Endothelial cell of umbilical vein (primary cell): ENCODE data around the gene EVPLL. TPM values are rescaled to one million over a fixed set of nuclear protein-coding genes. Genes with fewer than 3 reads are reported as not detected.
"Not testable (repeated sequence)": the region's sequence is repeated elsewhere in the genome, so short reads cannot be mapped to it uniquely, and the experiment has no call there.

Experiments
- BruUV-seq: library from RNA; stranded (reverse); fragments of 400-500 nt; replicated peaks from 2 replicates; lab custom pipeline; 2021; lab: Mats Ljungman, UMichigan
- CTCF ChIA-PET: fragments of 300-600, 350-600 bp; sonication (Branson Sonifier 250); formaldehyde crosslinking; loops from one replicate; lab custom pipeline; 2021; ENCODE audit warnings: antibody characterized with exemption, inconsistent platforms; lab: Charles Lee
- POLR2A ChIA-PET: fragments of 300-600, 350-600 bp; sonication (Branson Sonifier 250); formaldehyde crosslinking; loops from one replicate; lab custom pipeline; 2021; ENCODE audit warnings: antibody characterized with exemption, inconsistent platforms; lab: Charles Lee
- DNase-seq: peaks from one replicate; pipeline ENCODE4 v3.0.0-alpha.2; 2011; ENCODE audit warnings: low read depth, low spot score
- FAIRE-seq: peaks from 2 replicates; lab custom pipeline; 2011; peaks lifted over from hg19 to GRCh38; lab: Jason Lieb, UNC
- H2AFZ ChIP-seq: 2 replicates; pipeline ENCODE4 v1.6.0; 2012; ENCODE audit warnings: low read depth, low read length, control low read depth, inconsistent platforms
- H3K27ac ChIP-seq: 2 replicates; pipeline ENCODE4 v1.5.1; 2011; ENCODE audit warnings: low read depth, mild to moderate bottlenecking, control low read depth, low read length, moderate library complexity; ENCODE audit not compliant: insufficient read depth
- H3K27me3 ChIP-seq, 2 experiments: 2 replicates each; pipeline versions ENCODE4 v1.6.0 to v1.6.1; 2011; ENCODE audit warnings: low read length in 2 of 2, mixed read lengths in 1 of 2; ENCODE audit not compliant: control insufficient read depth in 2 of 2, insufficient read depth in 2 of 2
- H3K36me3 ChIP-seq, 2 experiments: 2 replicates in 1 of 2; 3 replicates in 1 of 2; pipeline ENCODE4 v1.5.1; 2011; ENCODE audit warnings: low read length in 2 of 2, mild to moderate bottlenecking in 1 of 2, moderate library complexity in 1 of 2; ENCODE audit not compliant: control insufficient read depth in 2 of 2, insufficient read depth in 2 of 2; ENCODE audit errors: extremely low read depth in 1 of 2
- H3K4me1 ChIP-seq: 3 replicates; pipeline ENCODE4 v1.5.1; 2011; ENCODE audit warnings: mild to moderate bottlenecking, low read length; ENCODE audit not compliant: control insufficient read depth, insufficient read depth; ENCODE audit errors: extremely low read depth
- H3K4me2 ChIP-seq: 2 replicates; pipeline ENCODE4 v1.6.1; 2011; ENCODE audit warnings: low read length, control low read depth, mixed read lengths; ENCODE audit not compliant: insufficient read depth
- H3K4me3 ChIP-seq, 3 experiments: fragments of 200-600 bp in 1 of 3; sonication (generic), shearing (Covaris generic) in 1 of 3; replicated peaks in 1 of 3; 2 replicates each; pipeline ENCODE4 v1.5.1; 2011 to 2016; ENCODE audit warnings: control low read depth in 3 of 3, low read length in 3 of 3, mild to moderate bottlenecking in 2 of 3, inconsistent platforms in 1 of 3, low read depth in 1 of 3, moderate library complexity in 1 of 3; ENCODE audit not compliant: insufficient read depth in 1 of 3
- H3K79me2 ChIP-seq: 2 replicates; pipeline ENCODE4 v1.6.0; 2012; ENCODE audit warnings: low read length, inconsistent platforms; ENCODE audit not compliant: control insufficient read depth, insufficient read depth
- H3K9ac ChIP-seq: replicated peaks from 2 replicates; pipeline ENCODE3; 2011; ENCODE audit warnings: low read length, control low read depth; ENCODE audit not compliant: insufficient read depth; ENCODE audit errors: extremely low read depth
- H3K9me1 ChIP-seq: replicated peaks from 3 replicates; pipeline ENCODE4 v1.6.0; 2011; ENCODE audit warnings: mild to moderate bottlenecking, low read length; ENCODE audit not compliant: control insufficient read depth, insufficient read depth; ENCODE audit errors: extremely low read depth
- H3K9me3 ChIP-seq: replicated peaks from 2 replicates; pipeline ENCODE4 v1.5.1; 2012; ENCODE audit warnings: low read length, inconsistent platforms; ENCODE audit not compliant: control insufficient read depth, insufficient read depth
- H4K20me1 ChIP-seq: replicated peaks from 2 replicates; pipeline ENCODE3; 2011; ENCODE audit warnings: mild to moderate bottlenecking, low read length; ENCODE audit not compliant: control insufficient read depth, insufficient read depth; ENCODE audit errors: extremely low read depth
- dilution Hi-C: fragments of 300-500 bp; cut with MboI; formaldehyde crosslinking; loops from one replicate; pipeline ENCODE4 v1.15.0; 2019; ENCODE audit warnings: low sequenced_read_pairs; ENCODE audit not compliant: extremely low pct_ligation_motif_present
- intact Hi-C: fragments of 100-400 bp; cut with micrococcal nuclease; formaldehyde crosslinking; loops from one replicate; pipeline ENCODE4 v1.10.0; 2022
- polyA plus RNA-seq, 4 experiments: library from polyadenylated mRNA; depleted of rRNA in 3 of 4; stranded (reverse) in 3 of 4; unstranded in 1 of 4; fragments of >200 nt; gene quantifications; 2 replicates each; pipeline versions ENCODE4 v1.2.1 to v1.2.3, GENCODE V29; 2011 to 2012; ENCODE audit warnings: missing spikeins in 1 of 4
- total RNA-seq: library from RNA; stranded (reverse); gene quantifications from 2 replicates; pipeline ENCODE4 v1.2.3, GENCODE V29; 2021

Gene EVPLL
- total and polyA plus RNA-seq, 2 donors (not counting 3 experiments of a cell fraction or from before 2014, with no cell fraction given) = not detected

GRCh38 chr17:18403166-18403565 is 25.6 kb downstream of the EVPLL start:
- H4K20me1 ChIP-seq, CTCF ChIA-PET, H3K79me2 ChIP-seq, FAIRE-seq, H2AFZ ChIP-seq, H3K9me1 ChIP-seq, H3K27ac ChIP-seq, POLR2A ChIA-PET, H3K27me3 ChIP-seq, H3K4me3 ChIP-seq, H3K4me2 ChIP-seq, intact Hi-C loops, H3K36me3 ChIP-seq, H3K9me3 ChIP-seq, DNase-seq, BruUV-seq, H3K9ac ChIP-seq, H3K4me1 ChIP-seq, dilution Hi-C loops: not testable (repeated sequence)

DNA sequence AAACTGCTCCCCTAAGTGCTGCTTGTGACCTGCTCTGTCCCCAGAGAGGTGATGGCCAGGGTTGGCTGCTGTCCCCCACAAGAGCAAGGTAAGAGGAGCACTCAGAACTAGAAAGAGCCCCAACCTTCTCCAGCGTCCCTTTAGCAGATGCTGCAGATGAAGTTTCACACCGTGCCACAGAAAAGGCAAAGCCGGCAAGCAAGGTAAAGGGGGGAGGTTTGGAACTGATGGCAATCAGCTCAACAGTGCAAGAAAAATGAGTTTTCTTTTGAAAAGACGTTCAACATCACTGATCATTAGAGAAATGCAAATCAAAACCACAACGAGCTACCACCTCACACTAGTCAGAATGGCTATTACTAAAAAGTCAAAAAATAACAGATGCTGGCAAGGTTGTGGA is 26.0 kb downstream of the EVPLL start:
- H4K20me1 ChIP-seq, DNase-seq, BruUV-seq, H2AFZ ChIP-seq, intact Hi-C loops, H3K4me1 ChIP-seq, dilution Hi-C loops, POLR2A ChIA-PET, H3K36me3 ChIP-seq, H3K9me3 ChIP-seq, H3K79me2 ChIP-seq, H3K9me1 ChIP-seq, H3K27me3 ChIP-seq, H3K4me2 ChIP-seq, FAIRE-seq, CTCF ChIA-PET, H3K27ac ChIP-seq, H3K9ac ChIP-seq, H3K4me3 ChIP-seq: not testable (repeated sequence)

GRCh38 chr17:18408906-18409305 is 31.3 kb downstream of the EVPLL start:
- H3K4me1 ChIP-seq, H3K36me3 ChIP-seq, H3K9me3 ChIP-seq, CTCF ChIA-PET, H3K27me3 ChIP-seq, dilution Hi-C loops, H3K4me2 ChIP-seq, H2AFZ ChIP-seq, DNase-seq, H3K79me2 ChIP-seq, FAIRE-seq, H3K9me1 ChIP-seq, intact Hi-C loops, POLR2A ChIA-PET, H3K27ac ChIP-seq, H4K20me1 ChIP-seq, H3K4me3 ChIP-seq, H3K9ac ChIP-seq, BruUV-seq: not testable (repeated sequence)

- H4K20me1 ChIP-seq, FAIRE-seq, BruUV-seq, DNase-seq, H3K4me2 ChIP-seq, POLR2A ChIA-PET, H3K36me3 ChIP-seq, H3K9me3 ChIP-seq, H3K4me3 ChIP-seq, H3K9ac ChIP-seq, H3K79me2 ChIP-seq, H3K4me1 ChIP-seq, H2AFZ ChIP-seq, H3K9me1 ChIP-seq, CTCF ChIA-PET, dilution Hi-C loops, H3K27me3 ChIP-seq, intact Hi-C loops, H3K27ac ChIP-seq: not testable (repeated sequence)
These were observed 31.7 kb downstream of the EVPLL start for GRCh38 chr17:18409321-18409720.
